Mammary epithelial cell (primary cell): ENCODE data around the gene TMOD1.

ENCODE experiments used
- CTCF ChIP-seq, 2 donors: IDR thresholded peaks in 1 of 2; conservative IDR thresholded peaks in 1 of 2; 2 replicates each; pipeline ENCODE4 v1.5.1; 2011 to 2012; ENCODE audit warnings: inconsistent platforms in 2 of 2, low read length in 2 of 2, mild to moderate bottlenecking in 2 of 2, control low read depth in 1 of 2, low read depth in 1 of 2; ENCODE audit not compliant: insufficient read depth in 1 of 2; ENCODE audit errors: extremely low read depth in 1 of 2
- EZH2 ChIP-seq: IDR thresholded peaks from 2 replicates; pipeline ENCODE4 v1.6.1; 2012; ENCODE audit warnings: low read length, inconsistent platforms, borderline replicate concordance

DNA sequence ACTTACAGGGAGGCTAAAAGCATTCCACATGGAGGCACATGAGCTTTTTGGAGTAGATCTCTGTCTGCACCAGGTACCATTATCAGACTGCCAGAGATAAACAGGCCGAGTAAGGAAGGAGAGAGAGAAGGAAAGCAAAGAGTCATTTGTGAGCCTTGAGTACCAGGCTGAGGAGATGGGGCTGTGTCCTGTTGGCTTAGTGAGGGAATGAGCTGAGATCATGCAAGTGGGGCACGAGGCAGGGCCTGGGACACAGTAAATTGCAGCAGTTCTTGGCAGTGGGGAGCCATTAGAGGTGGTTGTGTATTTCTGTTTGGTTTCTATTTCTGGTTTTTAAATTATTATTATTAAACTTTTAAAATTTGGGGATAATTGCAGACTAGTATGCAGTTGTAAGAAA, 78.4 kb downstream of the TMOD1 start:
- no peak for TF ChIP-seq CTCF (conservative IDR thresholded peaks at IDR 0.05 in 1 of 2, IDR thresholded peaks at IDR 0.05 in 1 of 2; ENCODE audit: extremely low read depth in 1 of 2, insufficient read depth in 1 of 2, low read depth in 1 of 2, low read length in 2 of 2)
- TF ChIP-seq EZH2 = no peak
